ENCODE results near the gene PTOV1. TPM values are rescaled to one million over a fixed set of nuclear protein-coding genes. Genes with fewer than 3 reads are reported as not detected.

Gene PTOV1
- total RNA-seq, 2 donors from 2014 or later, result 64.6 to 78.0 TPM

Other genes with a start within 250 kb of the PTOV1 start
- gene RRAS, start 211.0 kb upstream of the PTOV1 start, total RNA-seq, result 10 to 100 TPM in 1 of 2 donors, 1 to 10 TPM in 1; 4.1 to 10.4 TPM
- 100 to 1,000 TPM in 1 of 2 donors, 10 to 100 TPM in 1; 75.8 to 106 TPM for gene SCAF1, start 208.9 kb upstream of the PTOV1 start, total RNA-seq
- gene IRF3, start 185.3 kb upstream of the PTOV1 start, total RNA-seq, result 100 to 1,000 TPM; 167 to 185 TPM
- gene BCL2L12, start 185.2 kb upstream of the PTOV1 start, total RNA-seq, result 10 to 100 TPM; 45.9 to 98.0 TPM
- gene PRMT1, start 173.9 kb upstream of the PTOV1 start, total RNA-seq, result 100 to 1,000 TPM; 268 to 457 TPM
- gene ADM5, start 161.6 kb upstream of the PTOV1 start, total RNA-seq, result 10 to 100 TPM in 1 of 2 donors, 1 to 10 TPM in 1; 5.7 to 18.5 TPM
- 1 to 10 TPM in 1 of 2 donors, under 1 TPM in 1; 0.52 to 2.7 TPM for gene CPT1C, start 160.0 kb upstream of the PTOV1 start, total RNA-seq
- gene TSKS, start 87.9 kb upstream of the PTOV1 start, total RNA-seq, result under 1 TPM; 0.38 to 0.53 TPM
- 100 to 1,000 TPM; 131 to 142 TPM for gene AP2A1, start 84.2 kb upstream of the PTOV1 start, total RNA-seq
- 10 to 100 TPM; 10.7 to 18.0 TPM for gene FUZ, start 37.9 kb upstream of the PTOV1 start, total RNA-seq
- gene MED25, start 32.9 kb upstream of the PTOV1 start, total RNA-seq, result 10 to 100 TPM; 48.0 to 64.6 TPM
- gene PNKP, start 16.4 kb downstream of the PTOV1 start, total RNA-seq, result 100 to 1,000 TPM; 146 to 205 TPM
- 10 to 100 TPM; 16.8 to 32.1 TPM for gene AKT1S1, start 26.2 kb downstream of the PTOV1 start, total RNA-seq
- 10 to 100 TPM; 26.0 to 34.0 TPM for gene TBC1D17, start 26.5 kb downstream of the PTOV1 start, total RNA-seq
- gene IL4I1, start 45.7 kb downstream of the PTOV1 start, total RNA-seq, result 10 to 100 TPM in 1 of 2 donors, 1 to 10 TPM in 1; 2.4 to 15.1 TPM
- gene ATF5, start 78.0 kb downstream of the PTOV1 start, total RNA-seq, result 10 to 100 TPM; 12.1 to 12.4 TPM
- 100 to 1,000 TPM; 109 to 187 TPM for gene NUP62, start 78.3 kb downstream of the PTOV1 start, total RNA-seq
- not detected for gene SIGLEC11, start 110.0 kb downstream of the PTOV1 start, total RNA-seq
- gene VRK3, start 174.2 kb downstream of the PTOV1 start, total RNA-seq, result 10 to 100 TPM; 52.1 to 70.9 TPM
- gene ZNF473, start 174.8 kb downstream of the PTOV1 start, total RNA-seq, result 10 to 100 TPM in 1 of 2 donors, 1 to 10 TPM in 1; 6.2 to 10.3 TPM

Measured in natural killer cell treated with Interleukin-12 subunit alpha and Interleukin-12 subunit beta and Interleukin-15 and Interleukin-18, amount 100 ng/mL, for 72 hours (primary cell).